Fibroblast of lung (primary cell): ENCODE results near the gene NOL4L.

ENCODE experiments used
- EZH2 ChIP-seq: IDR thresholded peaks from 2 replicates; pipeline ENCODE4 v1.5.1; 2012; ENCODE audit warnings: low read length, control low read depth, mild to moderate bottlenecking; ENCODE audit errors: missing control alignments
- TF ChIP-seq, protein P1 (sequence below), 2 donors: IDR thresholded peaks in 1 of 2; conservative IDR thresholded peaks in 1 of 2; 1 replicate in 1 of 2; 2 replicates in 1 of 2; pipeline ENCODE4 v1.5.1; 2011 to 2012; ENCODE audit warnings: low read length in 2 of 2, control low read depth in 1 of 2, inconsistent platforms in 1 of 2, low read depth in 1 of 2, mild to moderate bottlenecking in 1 of 2

DNA sequence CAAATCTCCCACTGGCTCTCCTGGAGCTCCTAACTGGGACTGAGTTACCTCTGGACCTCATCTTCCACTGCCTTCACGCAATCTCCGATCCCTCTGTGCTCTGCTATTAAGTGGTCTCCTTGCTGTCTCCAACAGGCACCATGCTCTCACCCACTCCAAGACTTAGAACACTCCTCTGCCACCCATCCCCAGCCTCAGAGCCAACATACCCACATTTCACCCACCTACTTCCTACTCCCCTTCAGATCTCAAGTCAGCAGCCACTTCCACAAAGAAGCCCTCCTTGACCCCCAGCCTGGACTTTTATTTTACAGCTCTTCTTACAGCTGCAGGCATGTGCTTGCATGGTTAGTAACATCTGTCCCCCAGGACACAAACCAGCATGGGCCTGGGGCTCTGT is 29.6 kb upstream of the NOL4L start:
- TF ChIP-seq, protein P1, sequence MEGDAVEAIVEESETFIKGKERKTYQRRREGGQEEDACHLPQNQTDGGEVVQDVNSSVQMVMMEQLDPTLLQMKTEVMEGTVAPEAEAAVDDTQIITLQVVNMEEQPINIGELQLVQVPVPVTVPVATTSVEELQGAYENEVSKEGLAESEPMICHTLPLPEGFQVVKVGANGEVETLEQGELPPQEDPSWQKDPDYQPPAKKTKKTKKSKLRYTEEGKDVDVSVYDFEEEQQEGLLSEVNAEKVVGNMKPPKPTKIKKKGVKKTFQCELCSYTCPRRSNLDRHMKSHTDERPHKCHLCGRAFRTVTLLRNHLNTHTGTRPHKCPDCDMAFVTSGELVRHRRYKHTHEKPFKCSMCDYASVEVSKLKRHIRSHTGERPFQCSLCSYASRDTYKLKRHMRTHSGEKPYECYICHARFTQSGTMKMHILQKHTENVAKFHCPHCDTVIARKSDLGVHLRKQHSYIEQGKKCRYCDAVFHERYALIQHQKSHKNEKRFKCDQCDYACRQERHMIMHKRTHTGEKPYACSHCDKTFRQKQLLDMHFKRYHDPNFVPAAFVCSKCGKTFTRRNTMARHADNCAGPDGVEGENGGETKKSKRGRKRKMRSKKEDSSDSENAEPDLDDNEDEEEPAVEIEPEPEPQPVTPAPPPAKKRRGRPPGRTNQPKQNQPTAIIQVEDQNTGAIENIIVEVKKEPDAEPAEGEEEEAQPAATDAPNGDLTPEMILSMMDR (conservative IDR thresholded peaks at IDR 0.05 in 1 of 2, IDR thresholded peaks at IDR 0.05 in 1 of 2; ENCODE audit: low read depth in 1 of 2, low read length in 2 of 2), result no peak
- TF ChIP-seq EZH2, result no peak
